Occipital lobe (tissue), 3 donors: Measurements from ENCODE around the gene CASS4. TPM values are rescaled to one million over a fixed set of nuclear protein-coding genes. Genes with fewer than 3 reads are reported as not detected.

Source experiments
- DNase-seq: peaks from one replicate; lab custom pipeline; 2025; lab: John Stamatoyannopoulos, UW
- small RNA-seq: library from RNA; depleted of rRNA; stranded (forward); fragments of <200 nt; gene quantifications from one replicate; pipeline ENCODE3, GENCODE V24; 2014
- total RNA-seq: library from RNA; depleted of rRNA; stranded (reverse); fragments of >200 nt; gene quantifications from one replicate; pipeline ENCODE4 v1.2.3, GENCODE V29; 2014

CASS4 gene
- total RNA-seq, 1 donor from 2014 or later: 0.16 TPM

DNA sequence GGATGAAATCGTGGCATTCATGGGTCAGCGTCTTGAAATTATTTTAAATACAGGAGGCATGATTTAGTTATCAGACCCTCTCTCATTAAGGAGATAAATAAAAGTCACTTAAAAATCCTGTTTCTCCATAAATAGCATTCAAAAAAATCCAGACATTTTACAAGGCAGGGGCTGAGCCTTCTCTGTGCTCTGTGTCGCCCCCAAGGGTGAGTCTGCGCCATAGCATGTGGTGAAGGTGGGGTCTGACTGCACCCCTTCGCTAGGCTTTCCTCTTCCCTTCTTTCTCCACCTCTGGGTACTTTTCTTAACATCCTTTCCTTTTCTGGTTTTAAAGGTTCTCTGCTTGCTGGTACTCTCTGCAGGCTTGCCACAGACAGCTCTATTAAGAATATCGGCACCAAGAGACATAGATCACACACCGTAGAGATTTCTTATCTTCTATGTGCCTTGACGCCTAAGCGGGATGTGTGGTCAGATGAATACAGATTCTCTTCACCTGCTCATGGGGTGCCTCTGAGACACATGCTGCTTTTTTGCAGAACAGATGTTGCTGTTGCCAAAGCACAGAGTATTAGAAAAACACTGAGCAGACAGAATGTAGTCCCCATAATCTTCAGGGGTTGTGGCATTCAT, 92.4 kb downstream of the CASS4 start:
- DNase-seq: no peak

DNA sequence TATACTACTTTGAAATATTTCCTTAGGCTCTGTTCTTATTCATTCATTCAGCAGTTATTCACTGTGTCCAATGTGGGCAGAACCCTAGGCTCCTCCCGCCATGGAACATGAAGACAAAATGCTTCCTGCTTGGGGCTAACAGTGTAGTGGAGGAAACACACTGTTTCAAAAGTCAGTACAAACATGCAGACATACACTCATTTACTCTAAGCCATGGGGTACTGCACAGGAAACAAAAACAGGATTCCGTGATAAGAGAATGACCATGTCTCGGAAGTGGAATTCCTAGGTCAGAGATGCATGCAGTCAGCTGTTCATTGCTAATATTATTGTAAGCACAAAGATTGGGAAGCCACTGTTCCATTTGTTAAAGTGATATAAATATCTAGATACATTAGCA, 94.0 kb downstream of the CASS4 start:
- DNase-seq: no peak

Small RNAs within 50 kb of the gene (small RNA-seq; reads per million reads assigned to genes)
- not detected for gene RPL39P

Other genes starting within 250 kb of the CASS4 start
- gene MC3R, start 163.5 kb upstream of the CASS4 start, total RNA-seq: not detected
- 22.6 TPM for gene FAM210B, start 53.3 kb upstream of the CASS4 start, total RNA-seq
- gene AURKA, start 20.0 kb upstream of the CASS4 start, total RNA-seq: 4.8 TPM
- gene CSTF1, start 19.6 kb upstream of the CASS4 start, total RNA-seq: 32.6 TPM
- 51.3 TPM for gene RTF2, start 56.4 kb downstream of the CASS4 start, total RNA-seq
- gene FAM209A, start 112.5 kb downstream of the CASS4 start, total RNA-seq: not detected
- gene FAM209B, start 121.0 kb downstream of the CASS4 start, total RNA-seq: not detected
- gene TFAP2C, start 217.0 kb downstream of the CASS4 start, total RNA-seq: 5.9 TPM